Activated naive CD8-positive, alpha-beta T cell (primary cell): ENCODE measurements around the gene CEP70.
"Not testable (repeated sequence)": the region's sequence is repeated elsewhere in the genome, so short reads cannot be mapped to it uniquely, and the experiment has no call there.

ENCODE experiments used
- H3K27ac Mint-ChIP-seq: one replicate; pipeline ENCODE4 v1.8.0; 2021; ENCODE audit warnings: mixed read lengths
- H3K27me3 Mint-ChIP-seq: one replicate; pipeline ENCODE4 v1.8.0; 2021; ENCODE audit warnings: mixed read lengths
- H3K36me3 Mint-ChIP-seq: one replicate; pipeline ENCODE4 v1.8.0; 2021; ENCODE audit warnings: mixed read lengths
- H3K4me1 Mint-ChIP-seq: one replicate; pipeline ENCODE4 v1.8.0; 2021; ENCODE audit warnings: low read depth, mixed read lengths
- H3K4me3 Mint-ChIP-seq: one replicate; pipeline ENCODE4 v1.8.0; 2021; ENCODE audit warnings: mild to moderate bottlenecking, mixed read lengths
- H3K9me3 Mint-ChIP-seq: one replicate; pipeline ENCODE4 v1.8.0; 2021; ENCODE audit warnings: low read depth, mixed read lengths

Gene CEP70

DNA sequence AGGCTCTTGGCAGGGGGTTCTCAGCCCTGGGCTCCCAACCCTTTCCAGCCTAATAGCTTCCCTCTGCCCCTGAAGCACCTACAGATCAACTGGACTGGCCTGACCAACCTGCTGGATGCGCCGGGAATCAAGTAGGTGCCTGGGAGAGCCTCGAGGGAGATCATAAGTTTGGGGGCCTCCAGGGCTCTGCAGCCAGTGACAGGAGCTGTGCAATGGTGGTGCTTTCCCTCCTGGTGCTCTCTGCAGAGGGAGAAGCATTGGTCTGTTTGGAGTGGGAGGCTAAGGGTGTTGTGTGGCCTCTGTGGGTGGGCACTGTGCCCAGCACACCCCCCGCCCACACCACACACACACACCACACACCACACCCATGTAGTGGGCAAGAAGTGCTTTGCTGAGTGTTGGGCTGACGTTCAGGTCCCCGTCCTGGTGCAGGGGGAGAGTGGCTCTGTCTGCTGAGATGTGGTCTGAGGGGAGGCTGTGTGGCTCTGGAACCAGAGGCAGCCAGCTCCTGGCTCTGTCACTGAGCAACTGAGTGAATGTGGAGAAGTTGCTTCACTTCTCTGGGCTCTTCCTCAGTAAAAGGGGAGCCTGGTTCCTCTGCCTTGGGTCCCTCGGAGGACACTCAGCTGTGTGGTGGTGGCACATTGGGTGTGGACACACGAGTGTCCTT, 133.4 kb downstream of the CEP70 start:
- Mint-ChIP-seq H3K27me3 (peaks cover 2% of the 10 kb centered on the region), H3K27ac (no peak overlapping the region), H3K9me3 (no peaks in the 10 kb centered on the region), H3K4me1 (no peaks in the 10 kb centered on the region), H3K36me3 (no peaks in the 10 kb centered on the region), H3K4me3 (no peak overlapping the region)

DNA sequence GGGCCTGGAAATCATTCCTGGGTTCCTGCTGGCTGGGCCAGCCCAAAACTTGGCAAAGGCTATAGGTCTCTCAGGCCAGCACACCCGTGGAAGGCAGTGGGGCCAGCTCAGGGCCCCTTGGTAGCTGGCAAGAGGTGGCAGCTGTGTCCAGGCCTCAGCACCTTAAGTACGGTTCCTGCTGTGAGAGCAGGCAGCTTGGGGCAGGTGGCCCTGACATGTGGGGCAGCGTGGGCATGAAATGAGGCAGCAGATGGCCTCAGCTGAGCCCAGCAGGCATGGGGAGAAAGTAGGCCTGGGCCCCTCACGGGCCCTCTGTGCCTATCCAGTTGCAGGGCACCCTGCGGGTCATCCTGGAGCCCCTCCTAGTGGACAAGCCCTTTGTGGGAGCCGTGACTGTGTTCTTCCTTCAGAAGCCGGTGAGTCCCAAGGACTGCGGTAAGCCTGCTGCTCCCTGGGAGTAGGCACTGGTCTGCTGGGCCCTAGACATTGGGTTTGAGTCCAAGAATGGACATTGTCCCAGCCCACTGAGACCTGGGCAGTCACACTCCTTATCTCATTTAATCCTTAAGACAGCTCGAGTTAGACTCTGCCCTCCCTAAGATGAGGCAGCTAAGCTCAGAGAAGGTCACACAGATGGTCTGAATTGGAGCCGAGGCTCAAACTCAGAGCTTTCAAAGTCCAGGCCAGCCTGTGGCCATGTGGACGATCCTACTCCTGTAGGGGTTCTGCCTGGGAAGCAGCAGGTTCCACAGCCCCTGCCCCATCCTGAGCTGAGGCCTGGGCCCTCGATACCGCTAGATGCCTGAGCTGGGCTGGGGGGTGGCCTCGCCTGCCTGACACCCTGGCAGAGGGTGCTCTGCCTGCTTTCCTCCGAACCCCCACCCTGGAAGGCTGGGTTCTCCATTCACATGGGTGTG, 134.2 kb downstream of the CEP70 start:
- H3K27ac Mint-ChIP-seq = no peak overlapping the region
- H3K4me1 Mint-ChIP-seq = no peaks in the 10 kb centered on the region
- H3K9me3 Mint-ChIP-seq = no peaks in the 10 kb centered on the region
- H3K36me3 Mint-ChIP-seq = no peaks in the 10 kb centered on the region
- H3K4me3 Mint-ChIP-seq = no peak overlapping the region
- H3K27me3 Mint-ChIP-seq = peaks cover 2% of the 10 kb centered on the region

DNA sequence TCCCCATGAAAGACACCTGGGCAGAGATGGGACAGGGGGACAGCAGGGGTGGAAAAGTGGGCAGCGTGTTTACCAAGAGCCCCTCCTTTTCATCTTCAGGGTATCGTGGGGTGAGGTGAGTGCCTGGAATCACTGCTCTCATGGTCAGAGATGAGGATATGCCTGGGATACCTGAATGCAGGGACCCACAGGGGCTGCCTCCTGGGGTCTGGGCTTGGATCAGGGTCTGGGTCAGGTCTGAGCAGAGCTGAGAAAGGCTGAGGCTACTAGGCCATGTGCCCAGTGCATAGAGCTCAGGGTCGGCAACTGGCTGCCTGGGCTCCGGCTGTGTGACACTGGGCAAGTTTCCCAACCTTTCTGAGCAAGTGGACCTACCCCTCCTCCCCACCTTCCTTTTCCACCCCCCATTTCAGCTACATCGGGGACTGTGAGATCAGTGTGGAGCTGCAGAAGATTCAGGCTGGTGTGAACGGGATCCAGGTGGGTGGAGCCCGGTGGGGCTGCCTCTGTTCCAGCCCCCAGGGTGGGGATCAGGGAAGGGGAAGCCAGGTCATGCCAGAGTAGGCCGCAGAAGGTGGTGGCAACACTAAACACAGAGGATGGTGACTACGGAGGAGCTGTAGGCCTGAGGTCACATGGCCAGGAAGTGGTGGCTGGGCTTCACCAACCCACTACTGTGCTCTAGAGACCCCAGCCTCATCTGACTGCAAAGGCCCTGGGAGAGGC, 135.1 kb downstream of the CEP70 start:
- Mint-ChIP-seq H3K36me3 (no peaks in the 10 kb centered on the region), H3K9me3 (no peaks in the 10 kb centered on the region), H3K27me3 (peaks cover 2% of the 10 kb centered on the region), H3K27ac (no peak overlapping the region), H3K4me3 (no peak overlapping the region), H3K4me1 (no peaks in the 10 kb centered on the region)

DNA sequence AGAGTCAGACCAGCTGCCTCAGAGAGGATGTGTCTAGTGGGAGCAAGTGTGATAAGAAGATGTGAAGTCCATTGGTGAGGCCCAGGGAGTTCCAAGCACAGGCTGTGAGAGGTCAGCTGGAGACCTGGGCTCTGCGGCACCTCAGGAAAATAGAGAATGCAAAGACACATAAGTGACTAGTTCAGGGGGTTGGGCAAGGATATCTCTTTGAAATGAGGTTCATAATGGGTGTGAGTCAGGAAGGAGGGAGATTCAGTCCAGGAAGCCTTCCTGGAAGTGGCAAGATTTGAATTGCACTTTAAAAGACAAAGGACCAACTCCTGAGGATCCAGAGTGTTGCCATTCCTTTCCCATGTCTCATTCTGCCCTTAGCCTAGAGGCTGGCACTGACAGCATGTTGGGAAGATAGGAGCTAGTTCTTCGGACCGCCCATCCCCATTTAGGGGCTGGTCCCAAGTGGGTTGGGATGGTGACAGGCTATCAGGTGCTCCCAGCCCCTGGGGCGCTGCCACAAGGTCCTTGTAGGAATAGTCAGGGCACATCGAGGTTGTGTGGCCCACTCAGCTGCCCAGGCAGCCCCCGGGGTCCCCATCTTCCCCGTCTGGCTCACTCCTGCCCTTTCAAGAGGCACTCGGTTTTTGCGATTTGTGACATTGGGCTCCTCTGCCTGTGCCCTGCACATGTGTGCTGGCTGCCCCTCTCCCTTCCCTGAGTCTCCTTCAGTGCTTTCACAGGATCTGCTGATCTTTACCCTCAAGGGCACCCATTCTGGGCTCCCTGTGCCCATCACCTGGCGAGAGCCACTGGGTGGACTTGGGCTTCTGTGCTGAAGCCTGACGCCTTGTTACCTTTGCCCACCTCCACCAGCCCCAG, 136.0 kb downstream of the CEP70 start:
- Mint-ChIP-seq H3K4me1 (no peaks in the 10 kb centered on the region), H3K36me3 (no peaks in the 10 kb centered on the region), H3K27ac (no peak overlapping the region), H3K27me3 (peaks cover 2% of the 10 kb centered on the region), H3K4me3 (no peak overlapping the region), H3K9me3 (no peaks in the 10 kb centered on the region)

DNA sequence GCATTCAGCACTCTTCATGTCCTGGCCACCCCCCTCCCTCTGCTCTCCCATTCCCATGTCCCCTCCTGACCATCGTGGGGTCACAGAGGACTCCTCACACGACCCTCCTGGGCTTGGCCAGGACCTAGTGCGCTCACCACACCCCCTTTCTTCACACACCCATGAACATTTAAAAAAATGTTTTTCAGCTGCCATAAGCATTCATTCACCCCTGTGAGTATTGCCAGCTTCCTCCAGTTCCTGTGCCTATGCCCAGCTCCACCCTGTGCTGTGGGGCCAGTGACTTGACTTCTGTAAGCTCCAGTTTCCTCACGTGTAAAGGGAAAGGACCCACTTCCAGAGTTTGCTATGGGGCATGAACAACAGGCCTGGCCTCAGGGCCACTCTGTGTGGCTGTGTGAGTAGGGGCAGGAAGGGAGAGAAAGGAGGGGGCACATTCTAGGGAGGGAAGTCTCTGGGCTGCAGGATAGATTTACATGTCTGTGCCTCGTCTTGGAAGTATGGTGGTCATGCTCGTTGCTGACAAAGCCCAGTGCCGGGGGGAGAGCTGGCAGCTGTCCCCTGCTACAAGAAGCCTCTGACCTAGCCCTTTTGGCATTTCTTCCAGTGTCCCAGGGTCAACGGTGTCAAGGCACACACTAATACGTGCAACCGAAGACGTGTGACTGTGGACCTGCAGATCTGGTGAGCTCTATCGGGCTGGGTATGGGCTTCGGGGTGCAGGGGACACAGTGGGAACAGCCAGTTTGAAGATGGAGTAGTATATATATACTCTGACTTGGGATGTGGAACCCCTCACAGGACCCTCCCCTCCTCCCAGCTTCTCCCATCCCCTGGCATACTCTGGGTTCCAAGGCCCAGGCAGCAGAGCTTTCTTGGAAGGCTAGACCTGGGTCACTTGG, 136.8 kb downstream of the CEP70 start:
- H3K27ac Mint-ChIP-seq = no peak overlapping the region
- no peaks in the 10 kb centered on the region for H3K4me1 Mint-ChIP-seq
- no peaks in the 10 kb centered on the region for H3K36me3 Mint-ChIP-seq
- H3K9me3 Mint-ChIP-seq = no peaks in the 10 kb centered on the region
- no peak overlapping the region for H3K4me3 Mint-ChIP-seq
- H3K27me3 Mint-ChIP-seq = peaks cover 2% of the 10 kb centered on the region

DNA sequence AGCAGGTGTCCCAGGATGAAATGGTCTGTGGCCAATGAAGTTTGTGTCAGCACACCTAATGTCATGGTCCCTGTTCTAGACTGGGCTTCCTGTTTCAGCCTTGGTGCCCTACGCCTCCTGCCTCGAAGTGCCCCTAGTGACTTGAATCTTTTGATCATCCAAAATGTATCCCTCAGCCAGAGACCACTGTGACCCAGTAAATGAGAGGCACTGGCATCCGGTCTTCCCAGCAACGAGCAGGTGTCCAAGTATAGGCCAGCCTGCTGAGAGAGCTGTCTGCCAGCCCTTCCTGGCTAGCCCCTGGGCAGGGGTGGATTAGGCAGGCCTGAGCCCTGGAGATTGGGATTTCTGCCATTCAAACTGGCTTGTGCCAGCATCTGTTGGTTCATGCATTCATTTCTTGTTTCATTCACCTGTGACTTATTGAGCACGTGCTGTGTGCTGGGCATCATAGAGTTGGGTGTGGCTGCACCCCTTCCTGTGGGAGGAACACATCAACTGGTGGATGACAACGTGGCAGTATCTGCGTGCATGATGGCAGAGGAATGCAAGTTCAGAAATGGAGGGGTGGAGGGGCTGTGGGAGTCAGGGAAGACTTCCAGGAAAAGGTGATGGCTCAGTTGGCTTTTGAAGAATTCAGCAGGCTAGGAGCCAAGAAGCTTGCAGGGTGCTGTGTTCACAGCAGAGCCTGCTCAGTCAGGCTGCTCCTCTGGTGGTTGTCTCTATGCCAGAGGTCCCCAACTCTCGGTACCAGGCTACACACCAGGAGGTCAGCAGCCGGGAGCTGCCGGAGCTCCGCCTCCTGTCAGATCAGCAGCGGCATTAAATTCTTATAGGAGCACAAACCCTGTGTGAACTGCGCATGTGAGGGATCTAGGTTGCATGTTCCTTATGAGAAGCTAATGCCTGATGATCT, 138.0 kb downstream of the CEP70 start:
- Mint-ChIP-seq H3K4me3 (no peak overlapping the region), H3K27me3 (peaks cover 2% of the 10 kb centered on the region), H3K9me3 (no peaks in the 10 kb centered on the region), H3K4me1 (no peaks in the 10 kb centered on the region), H3K36me3 (no peaks in the 10 kb centered on the region), H3K27ac (no peak overlapping the region)

DNA sequence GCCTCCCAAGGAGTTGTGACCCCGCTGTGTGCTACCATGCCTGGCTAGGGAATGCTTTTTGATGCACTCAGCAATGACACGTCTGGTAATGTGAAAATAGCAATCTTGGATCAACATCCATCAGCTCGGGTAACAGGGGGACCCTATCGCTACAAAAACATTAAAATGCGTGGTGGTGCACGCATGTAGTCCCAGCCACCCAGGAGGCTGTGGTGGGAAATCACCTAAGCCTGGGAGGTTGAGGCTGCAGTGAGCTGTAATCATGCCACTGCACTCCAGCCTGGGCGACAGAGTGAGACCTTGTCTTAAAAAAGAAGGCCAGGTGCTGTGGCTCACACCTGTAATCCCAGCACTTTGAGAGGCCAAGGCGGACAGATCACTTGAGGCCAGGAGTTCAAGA, 140.1 kb downstream of the CEP70 start:
- not testable (repeated sequence) for H3K9me3 Mint-ChIP-seq, H3K36me3 Mint-ChIP-seq, H3K27me3 Mint-ChIP-seq, H3K4me1 Mint-ChIP-seq, H3K4me3 Mint-ChIP-seq, H3K27ac Mint-ChIP-seq

DNA sequence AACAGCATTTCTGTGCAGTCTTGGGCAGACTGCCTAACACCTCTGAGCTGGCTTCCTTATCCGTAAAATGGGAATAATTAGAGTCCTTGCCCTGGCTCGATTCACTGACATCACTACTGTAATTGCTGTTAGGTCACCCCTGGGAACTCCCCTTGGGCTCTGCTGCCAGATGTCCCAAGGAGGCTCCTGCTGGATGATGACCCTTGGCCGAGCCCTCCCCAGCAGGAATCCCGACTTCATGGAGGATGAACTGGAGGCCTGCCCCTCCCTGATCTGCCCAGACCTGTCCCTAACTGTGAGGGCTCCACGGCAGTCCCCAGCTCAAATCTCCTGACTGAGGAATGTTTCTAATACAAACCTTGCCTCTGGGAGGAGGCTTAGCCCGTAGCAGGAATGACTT, 141.6 kb downstream of the CEP70 start:
- no peak overlapping the region for H3K27ac Mint-ChIP-seq
- H3K27me3 Mint-ChIP-seq = no peaks in the 10 kb centered on the region
- H3K9me3 Mint-ChIP-seq = no peaks in the 10 kb centered on the region
- no peaks in the 10 kb centered on the region for H3K36me3 Mint-ChIP-seq
- no peak overlapping the region for H3K4me3 Mint-ChIP-seq
- no peaks in the 10 kb centered on the region for H3K4me1 Mint-ChIP-seq

DNA sequence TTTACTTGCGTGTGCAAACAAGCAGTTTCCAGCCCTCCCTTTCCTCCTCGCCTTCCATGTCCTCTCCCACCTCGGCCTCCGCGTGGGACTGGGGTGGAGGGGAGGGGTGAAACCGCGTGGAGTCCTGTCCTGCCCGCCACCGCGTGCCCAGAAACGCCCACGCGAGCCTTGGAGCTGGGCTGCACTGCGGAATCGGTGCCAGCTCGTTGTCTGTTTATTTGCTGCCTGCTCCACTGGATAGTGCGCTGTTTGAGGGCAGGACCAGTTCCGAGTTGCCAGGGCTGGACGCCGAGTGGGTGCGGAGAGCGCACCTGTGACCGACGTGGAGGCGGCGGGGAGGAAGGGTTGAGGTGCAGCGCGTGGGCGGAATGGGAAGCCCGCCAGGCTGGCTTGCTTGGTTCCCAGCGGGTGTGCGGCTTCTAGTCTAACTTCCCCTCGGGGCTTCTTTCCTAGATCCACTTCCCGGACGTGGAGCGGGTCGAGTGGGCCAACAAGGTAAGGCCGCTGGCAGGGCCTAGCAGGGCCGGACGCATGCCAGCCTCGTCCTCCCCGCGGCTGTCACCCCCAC, 142.4 kb downstream of the CEP70 start:
- Mint-ChIP-seq H3K9me3 (no peaks in the 10 kb centered on the region), H3K4me3 (no peak overlapping the region), H3K36me3 (no peaks in the 10 kb centered on the region), H3K27me3 (no peaks in the 10 kb centered on the region), H3K27ac (no peak overlapping the region), H3K4me1 (no peaks in the 10 kb centered on the region)

DNA sequence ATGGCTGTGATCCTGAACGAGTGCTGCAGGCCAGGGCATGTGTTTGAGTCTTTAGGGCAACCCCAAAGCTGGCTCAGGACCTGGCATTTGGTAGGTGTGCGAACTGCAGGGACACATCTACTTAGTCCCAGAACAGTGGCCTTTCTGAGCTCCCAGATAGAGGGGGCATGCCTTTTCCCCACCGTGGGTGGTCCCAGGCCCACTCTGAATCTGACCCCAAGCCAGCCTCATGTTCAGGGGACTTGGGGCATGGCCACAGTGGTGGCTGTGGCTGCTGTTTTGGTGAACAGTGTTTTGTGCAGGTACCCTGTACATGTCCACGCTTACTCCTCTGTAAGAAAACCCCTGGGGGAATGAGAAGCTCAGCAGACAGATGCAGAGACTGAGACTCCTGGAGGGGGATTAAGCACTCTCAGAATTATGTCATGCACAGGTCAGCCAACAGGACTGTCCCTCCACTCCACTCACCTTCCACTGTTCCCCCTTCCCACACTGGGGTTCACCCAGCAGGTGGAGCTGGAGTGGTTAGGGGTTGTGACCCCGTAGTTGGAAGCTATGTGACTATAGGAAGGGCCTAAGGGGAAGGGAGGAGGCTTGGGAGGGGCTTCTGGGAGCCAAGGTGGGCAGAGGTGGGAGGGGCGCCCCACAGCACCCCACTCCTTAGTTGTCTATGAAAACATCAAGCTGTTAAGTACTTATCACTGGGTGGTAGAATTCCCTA, 143.2 kb downstream of the CEP70 start:
- H3K9me3 Mint-ChIP-seq = no peaks in the 10 kb centered on the region
- no peak overlapping the region for H3K4me3 Mint-ChIP-seq
- no peaks in the 10 kb centered on the region for H3K36me3 Mint-ChIP-seq
- H3K27me3 Mint-ChIP-seq = no peaks in the 10 kb centered on the region
- H3K27ac Mint-ChIP-seq = no peak overlapping the region
- H3K4me1 Mint-ChIP-seq = no peaks in the 10 kb centered on the region

DNA sequence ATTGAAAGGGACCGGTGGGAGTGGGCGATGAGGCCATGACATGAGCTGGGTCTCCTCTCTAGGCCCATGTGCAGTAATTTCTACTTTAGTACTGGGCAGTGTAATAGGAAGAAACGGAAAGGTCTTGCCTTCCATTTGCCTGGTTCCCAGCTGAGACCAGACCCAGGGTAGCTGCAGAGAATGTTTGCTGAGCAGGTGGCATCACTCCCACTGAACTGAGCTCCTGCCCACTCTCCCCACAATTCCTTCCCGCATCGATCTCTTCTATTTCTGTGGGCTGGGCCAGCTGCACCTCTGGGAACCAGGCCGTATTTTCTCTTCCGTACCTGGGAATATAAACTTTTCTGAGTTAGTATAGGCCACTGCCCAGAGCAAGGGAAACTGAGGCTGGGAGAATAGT, 143.9 kb downstream of the CEP70 start:
- H3K27ac Mint-ChIP-seq = no peak overlapping the region
- H3K9me3 Mint-ChIP-seq = no peaks in the 10 kb centered on the region
- no peaks in the 10 kb centered on the region for H3K4me1 Mint-ChIP-seq
- H3K27me3 Mint-ChIP-seq = no peaks in the 10 kb centered on the region
- H3K36me3 Mint-ChIP-seq = no peaks in the 10 kb centered on the region
- H3K4me3 Mint-ChIP-seq = no peak overlapping the region

DNA sequence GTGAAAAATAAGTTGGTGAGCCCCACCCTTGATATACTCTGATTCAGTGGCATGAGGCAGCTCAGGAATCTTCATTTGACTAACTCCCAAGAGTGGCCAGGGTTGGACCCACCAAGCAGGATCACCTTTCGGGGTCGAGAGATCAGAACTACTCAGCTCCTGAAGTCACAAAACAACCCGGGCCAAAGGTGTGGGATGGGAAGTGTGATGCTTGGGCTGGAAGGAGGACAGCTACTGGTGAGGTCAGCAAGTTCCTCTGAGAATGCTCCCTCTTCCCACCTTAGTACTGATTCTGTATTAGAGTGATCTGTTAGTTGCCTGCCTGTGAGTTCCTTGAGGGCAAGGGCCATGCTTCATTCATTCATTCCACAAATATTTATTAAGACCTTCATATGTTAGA, 144.6 kb downstream of the CEP70 start:
- H3K9me3 Mint-ChIP-seq = no peaks in the 10 kb centered on the region

More for the DNA sequence above, 144.6 kb downstream of the CEP70 start:
- Mint-ChIP-seq H3K4me3 (no peak overlapping the region), H3K36me3 (no peaks in the 10 kb centered on the region), H3K27me3 (no peaks in the 10 kb centered on the region), H3K4me1 (no peaks in the 10 kb centered on the region), H3K27ac (no peak overlapping the region)
